ENCODE data around the gene CDK13.
"Not testable (repeated sequence)": the region's sequence is repeated elsewhere in the genome, so short reads cannot be mapped to it uniquely, and the experiment has no call there.

The CDK13 gene

DNA sequence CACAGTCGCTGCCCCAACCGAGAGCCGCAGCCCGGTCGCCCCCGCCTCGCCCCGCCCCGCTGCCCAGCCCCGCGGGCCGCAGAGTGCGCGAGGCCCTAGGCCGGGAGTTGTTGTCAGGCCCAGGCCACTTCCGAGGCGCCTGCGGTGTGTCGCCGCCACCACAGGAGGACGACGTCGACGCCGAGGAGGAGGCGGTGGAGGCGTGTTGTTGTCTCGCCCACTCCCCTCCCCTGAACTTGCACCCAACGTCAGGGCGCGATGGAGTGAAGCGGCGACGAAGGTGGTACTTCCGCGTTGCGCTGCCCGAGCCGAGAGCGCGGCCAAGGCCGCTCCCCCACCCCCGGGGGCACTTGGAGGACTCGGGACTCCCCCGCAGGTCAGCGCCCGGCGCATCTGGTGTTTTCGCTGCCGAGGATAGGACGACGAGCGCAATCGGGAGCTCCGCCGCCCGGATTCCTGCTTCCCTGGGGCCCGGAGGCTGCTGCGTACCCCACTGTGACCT is at the start of gene CDK13:
Gene CDK13 (plus strand): TSS at position 286 of the 502 bp plus-strand sequence. CDS start 386 bp downstream, outside the sequence.
- peak; percentile 95 for DNase-seq

DNA sequence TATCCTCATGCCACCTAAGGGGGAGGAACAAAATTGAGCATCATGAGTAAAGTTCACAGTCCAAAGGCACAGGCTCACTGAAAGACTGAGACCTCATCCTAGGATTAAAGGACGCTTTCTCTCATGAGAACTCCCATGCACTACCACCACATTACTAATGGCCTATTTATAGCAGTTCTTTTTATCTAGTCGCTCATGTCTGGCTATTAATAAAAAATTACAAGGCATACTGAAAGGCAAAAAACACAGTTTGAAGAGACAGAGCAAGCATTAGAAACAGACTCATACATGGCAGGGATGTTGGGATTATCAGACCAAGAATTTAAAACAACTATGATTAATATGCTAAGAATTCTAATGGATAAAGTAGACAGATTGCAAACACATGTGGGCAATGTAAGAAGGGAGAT is 46.0 kb upstream of the CDK13 start:
- DNase-seq: no peak

DNA sequence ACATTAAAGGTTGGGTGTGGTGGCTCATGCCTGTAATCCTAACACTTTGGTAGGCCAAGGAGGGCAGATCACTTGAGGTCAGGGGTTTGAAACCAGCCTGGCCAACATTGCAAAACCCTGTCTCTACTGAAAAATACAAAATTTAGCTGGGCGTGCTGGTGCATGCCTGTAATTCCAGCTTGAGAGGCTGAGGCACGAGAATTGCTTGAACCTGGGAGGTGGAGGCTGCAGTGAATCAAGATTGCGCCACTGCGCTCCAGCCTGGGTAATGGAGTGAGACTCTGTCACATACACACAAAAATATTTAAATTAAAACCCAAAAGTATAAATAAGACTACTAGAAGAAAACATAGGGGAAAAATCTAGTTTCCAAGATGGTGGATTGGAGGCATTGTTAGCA is 41.9 kb upstream of the CDK13 start:
- no peak for DNase-seq

DNA sequence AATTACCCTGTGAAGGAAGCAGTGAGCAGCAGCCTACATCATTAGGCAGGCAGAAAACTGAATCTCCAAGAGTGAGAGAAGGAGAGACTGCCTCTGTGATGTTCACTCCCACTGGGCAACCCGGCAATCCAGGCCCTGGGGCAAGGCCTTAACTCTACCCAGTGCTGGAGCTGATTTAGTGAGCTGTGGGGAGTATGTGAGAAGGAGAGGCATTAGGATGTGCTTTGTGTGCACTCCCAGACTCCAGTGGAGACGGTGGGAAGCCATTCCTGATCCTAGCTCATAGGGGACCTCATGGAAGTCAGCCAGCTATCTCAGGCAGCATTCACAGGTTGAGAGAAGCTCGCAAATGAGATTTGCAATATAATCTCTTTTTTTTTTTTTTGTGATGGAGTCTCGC is 41.1 kb upstream of the CDK13 start:
- DNase-seq: no peak

DNA sequence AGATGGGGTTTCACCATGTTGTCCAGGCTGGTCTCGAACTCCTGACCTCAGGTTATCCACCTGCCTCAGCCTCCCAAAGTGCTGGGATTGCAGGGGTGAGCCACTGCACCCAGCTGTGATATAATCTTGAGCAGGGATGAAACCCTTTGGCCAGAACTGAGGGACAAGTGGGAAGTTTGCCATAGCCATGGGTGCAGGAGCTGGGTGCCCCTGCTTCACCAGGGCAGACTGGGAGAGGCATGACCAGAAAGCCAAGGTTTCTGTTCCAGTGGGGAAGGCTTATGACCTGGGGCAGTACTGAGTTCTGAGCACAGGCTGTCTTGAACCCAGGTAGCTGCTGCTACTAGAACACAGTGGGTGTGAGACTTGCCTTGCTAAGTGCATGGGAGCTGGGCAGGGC is 40.5 kb upstream of the CDK13 start:
- no peak for DNase-seq

DNA sequence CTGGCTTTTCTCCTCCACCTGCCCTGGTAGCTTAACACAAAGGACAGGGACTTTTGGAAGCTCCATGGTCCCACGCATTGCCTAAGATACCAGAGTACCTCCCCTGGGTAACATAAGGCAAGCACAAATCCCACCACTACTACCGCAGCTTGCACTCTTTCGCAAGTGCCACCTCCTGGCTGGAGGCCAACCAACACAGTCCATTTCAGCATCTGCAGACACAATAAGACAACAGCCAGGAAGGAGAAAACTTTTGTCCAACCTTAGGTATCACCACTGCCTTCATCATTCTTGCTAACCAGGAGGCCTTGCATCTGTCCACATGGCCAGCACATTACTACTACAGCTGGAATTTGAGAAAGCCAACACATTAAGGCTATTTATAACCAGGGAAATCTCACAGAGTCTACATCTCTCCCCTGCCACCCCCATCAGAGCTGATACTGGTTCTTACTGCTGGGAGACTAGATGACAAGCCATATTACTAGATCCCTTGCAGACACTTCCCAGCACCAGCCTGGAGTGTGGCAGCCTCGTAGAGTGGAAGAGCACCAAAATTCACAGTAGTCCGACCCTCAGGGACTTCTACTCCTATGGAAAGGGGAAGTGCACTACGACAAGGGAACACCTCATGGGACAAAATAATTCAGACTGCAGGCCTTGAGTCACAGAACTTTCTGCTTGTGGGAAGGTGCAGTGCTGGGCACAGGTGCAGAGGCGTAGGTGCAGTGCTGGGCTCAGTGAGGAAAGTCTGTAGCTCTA is 39.8 kb upstream of the CDK13 start:
- DNase-seq: no peak

DNA sequence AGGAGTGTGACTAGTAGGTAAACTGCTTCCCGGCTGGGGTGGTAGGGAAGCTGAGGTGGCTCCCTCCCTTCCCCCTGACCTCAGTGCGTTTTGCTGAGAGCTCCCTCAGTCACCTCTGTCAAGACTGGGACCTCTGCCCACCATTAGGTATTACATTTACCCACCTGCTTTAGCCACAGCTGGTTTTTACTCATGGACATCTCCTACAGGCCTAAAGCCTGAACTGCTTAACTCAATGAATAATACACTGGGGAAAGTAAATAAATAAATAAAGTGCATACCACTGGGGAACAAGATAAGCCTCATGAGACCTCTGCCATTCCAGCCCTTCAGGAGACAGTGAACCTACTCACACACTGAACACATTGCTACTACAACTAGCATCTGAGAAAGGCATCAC is 38.9 kb upstream of the CDK13 start:
- DNase-seq: no peak

DNA sequence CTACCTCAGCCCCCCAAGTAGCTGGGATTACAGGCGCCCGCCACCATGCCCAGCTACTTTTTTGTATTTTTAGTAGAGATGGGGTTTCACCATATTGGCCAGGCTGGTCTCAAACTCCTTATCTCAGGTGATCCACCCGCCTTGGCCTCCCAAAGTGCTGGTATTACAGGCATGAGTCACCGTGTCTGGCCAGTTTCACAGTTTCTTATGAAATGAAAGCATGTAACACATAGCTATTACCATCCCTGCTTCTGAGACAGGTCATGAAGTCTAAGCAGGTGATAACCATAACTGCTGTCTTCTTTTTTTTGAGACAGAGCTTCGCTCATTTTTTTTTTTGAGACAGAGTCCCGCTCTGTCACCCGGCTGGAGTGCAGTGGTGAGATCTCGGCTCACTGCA is 34.2 kb upstream of the CDK13 start:
- DNase-seq: not testable (repeated sequence)

DNA sequence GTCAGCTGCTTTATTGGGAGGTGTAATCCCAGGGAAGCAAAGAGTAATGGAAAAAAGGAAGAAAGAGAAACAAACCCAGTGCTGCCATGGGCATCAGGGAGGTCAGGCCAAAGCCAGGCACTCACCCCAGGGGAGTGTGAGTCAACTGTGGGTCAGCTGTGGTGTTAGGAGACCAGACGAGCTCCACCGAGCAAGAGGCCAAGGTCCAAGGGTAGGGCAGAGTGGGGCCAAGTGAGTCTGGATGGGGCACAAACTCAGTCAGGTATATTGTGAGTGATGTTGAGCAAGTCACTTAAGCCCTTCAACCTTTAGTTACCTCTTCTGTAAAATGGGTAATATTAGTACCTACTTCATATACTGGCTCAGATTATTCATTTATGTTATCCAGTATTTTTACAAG is 30.4 kb upstream of the CDK13 start:
- no peak for DNase-seq

DNA sequence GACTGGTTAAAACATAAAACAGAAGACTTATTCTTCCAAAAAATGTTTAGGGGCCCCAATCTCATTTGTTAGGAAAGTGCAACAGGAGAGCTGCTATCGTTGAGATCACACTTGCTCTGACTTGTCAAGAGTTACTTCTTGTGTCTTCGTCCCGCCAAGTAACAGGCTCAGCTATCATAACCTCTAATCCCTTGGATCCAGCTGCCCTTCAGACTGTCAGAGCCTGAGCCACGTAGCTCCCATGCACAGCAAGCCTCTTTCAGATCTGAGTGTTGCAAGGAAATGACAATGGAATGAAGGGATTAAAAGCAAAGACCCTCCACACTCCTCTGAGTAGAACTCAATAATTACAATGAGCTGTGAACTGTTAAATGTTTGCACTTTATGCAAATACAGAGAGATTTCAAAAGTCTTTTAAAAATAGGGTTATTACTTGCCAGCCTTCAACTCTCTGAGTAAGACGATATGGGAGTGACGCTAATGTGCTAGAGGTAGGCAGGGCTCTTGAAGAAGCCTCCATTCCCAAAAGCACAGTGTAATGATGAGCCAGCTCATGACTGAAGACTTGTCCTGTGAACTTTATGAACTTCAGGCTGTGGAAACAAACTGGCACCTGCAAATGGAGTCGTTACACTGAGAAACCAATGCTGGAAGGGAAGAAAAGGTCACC is 28.4 kb upstream of the CDK13 start:
- DNase-seq: no peak

DNA sequence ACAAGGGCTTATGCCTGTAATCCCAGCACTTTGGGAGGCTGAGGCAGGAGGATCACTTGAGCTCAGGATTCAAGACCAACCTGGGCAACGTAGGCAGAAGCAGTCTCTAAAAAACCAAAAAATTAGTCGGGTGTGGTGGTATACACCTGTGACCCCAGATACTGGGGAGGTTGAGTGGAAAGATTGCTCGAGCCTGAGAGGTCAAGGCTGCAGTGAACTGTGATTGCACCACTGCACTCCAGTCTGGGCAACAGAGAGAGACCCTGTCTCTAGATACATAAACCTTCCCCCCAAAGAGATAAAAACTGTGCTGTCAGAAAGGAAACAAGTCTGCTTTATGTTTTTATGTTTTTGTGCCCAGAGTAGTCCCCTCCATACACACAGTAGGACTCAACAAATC is 27.5 kb upstream of the CDK13 start:
- no peak for DNase-seq

DNA sequence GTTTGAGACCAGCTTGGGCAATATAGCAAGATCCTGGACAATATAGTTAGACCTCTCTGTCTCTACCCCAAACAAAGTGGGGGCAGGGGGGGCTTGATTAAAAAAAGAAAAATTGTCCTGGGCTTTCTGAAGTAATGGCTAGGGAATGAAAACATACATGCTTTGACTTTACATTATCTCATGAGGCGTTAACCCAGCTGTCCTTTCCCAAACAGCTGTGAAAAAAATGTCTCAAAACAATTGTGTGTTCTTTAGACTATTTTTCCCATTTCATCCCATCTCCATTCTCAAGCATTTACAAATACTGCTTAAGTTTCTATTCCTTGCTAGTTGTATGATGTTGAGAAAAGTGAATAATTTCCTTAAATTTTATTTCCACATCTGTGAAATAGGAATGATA is 27.0 kb upstream of the CDK13 start:
- no peak for DNase-seq

DNA sequence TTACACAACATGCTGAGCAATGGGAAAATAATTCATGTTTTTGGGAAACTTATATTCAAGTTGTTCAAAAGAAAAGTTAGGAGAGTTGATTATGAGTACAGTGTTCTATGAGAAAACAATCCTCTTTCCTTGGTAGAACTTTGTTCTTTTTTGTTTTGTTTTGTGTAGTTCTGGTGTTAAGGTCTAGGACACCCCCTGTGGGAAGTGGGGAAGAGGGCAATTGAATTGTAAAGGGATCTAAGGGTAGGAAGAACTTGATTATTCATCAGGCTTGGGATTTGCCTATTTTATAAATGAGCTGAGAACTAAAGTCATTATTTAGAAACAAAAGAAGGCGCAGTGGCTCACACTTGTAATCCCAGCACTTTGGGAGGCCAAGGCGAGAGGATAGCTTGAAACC is 25.9 kb upstream of the CDK13 start:
- no peak for DNase-seq

DNA sequence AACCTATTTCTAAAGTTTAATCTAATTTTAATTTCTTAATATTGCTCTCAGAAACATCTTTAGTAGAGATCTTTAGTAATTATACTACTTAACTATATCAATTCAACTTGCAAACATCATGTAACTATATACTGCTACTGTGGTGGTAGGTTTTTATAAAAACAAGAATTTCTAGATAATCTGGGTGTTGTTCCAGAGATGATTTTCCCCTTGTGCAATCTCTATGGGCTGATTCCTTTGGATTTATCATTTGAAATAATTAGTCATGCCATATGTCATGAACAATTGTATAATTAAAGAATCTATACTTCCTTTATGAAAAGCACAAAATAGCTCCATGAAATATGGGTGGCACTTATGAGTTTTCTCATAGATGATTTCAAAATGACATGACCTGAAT is 23.9 kb upstream of the CDK13 start:
- DNase-seq: no peak

DNA sequence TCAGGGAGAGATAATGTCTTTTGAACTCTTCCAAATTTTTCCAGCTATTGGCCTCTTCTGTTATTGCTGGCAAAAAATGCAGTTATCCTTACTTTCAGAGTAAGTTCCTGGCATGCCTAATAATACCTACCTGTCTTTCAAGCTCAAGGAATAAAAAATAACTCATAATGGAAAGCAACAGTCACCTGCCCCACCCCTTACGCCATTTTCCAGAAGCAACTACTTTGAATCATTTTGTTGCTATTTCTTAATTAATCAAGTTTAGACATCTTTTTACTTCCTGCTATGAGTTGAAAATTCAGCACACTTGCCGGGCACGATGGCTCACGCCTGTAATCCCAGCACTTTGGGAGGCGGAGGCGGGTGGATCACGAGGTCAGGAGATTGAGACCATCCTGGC is 23.0 kb upstream of the CDK13 start:
- no peak for DNase-seq

DNA sequence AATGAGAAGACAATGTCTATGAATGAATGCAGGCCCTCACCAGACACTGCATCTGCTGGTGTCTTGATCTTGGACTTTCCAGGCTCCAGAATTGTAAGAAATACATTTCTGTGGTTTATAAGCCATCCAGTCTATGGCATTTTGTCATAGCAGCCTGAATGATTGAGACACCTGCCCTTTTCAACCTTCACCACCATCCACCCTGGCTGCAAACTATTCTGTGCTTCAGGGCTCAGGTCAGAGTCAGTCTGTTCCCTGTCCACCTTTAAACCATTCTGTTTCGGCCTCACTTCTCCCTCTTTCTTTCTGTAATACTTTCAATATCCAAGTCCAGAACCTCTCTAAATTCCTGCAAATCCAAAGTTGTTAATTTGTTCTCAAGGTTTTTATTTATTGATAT is 15.9 kb upstream of the CDK13 start:
- no peak for DNase-seq

DNA sequence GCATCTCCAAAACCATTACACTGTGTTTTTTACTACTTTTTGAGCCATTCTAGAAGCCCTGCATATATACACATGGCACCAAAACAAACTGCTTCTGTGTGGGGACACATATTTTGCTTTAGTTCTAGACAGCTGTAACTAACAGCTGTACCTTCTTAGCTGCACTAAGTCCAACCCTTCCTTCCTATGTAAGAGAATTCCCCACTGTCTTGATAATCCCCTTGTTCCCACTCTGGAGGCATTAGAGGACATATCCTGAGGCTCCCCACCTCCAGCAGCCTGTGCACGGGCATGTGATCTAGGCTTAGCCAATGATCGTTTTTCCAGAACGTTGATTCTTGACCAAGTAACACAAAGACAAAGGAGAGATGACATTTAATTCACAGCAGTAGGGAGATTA is 13.3 kb upstream of the CDK13 start:
- DNase-seq: no peak

DNA sequence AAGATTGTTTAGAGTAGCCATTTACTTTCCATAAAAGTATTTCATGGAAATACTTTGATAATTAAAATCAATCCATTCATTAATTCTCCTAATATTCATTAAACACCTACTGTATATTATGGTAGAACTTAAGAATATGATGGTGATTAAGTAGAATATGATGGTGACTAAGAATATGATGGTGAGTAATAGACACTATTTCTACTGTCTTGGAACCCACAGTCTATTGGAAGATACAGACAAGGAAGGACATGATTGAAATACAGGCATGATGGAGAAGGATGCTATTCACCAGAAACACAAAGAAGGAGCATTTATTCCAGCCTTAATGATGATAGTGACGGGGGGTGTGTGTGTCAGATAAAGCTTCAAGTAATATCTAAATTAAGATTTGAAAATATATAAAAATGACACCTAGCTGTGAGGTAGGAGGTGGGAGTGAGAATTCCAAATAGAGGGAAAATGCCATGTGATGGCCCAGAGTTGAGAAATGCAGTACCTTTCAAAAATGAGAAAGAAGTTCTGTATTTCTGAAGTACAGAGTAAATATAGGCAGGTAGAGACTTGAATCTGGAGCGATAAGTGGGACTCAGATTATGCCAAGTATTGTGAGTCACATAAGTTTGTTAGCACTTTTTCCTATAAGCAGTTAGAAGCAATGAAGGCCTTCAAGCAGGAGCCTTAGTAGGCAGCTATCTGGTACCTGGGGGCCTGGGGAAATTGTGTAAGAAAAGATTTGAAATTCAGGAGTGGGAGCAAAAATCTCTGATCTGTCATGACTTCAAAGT is 12.5 kb upstream of the CDK13 start:
- no peak for DNase-seq

DNA sequence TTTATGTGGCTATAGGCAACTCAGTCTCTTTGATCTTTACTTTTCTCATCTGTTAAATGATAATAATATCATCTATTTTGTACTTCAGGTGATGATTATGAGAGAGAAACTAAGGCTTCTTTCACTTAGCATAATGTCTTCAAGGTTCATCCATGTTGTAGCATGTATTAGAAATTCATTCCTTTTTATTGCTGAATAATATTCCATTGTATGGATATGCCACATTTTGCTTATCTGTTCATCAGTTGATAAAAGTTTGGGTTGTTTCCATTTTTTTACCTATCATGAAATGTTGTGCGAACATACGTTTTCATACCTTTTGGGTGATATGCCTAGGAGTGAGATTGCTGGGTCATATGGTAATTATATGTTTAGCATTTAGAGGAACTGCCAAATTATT is 7.2 kb upstream of the CDK13 start:
- no peak for DNase-seq

DNA sequence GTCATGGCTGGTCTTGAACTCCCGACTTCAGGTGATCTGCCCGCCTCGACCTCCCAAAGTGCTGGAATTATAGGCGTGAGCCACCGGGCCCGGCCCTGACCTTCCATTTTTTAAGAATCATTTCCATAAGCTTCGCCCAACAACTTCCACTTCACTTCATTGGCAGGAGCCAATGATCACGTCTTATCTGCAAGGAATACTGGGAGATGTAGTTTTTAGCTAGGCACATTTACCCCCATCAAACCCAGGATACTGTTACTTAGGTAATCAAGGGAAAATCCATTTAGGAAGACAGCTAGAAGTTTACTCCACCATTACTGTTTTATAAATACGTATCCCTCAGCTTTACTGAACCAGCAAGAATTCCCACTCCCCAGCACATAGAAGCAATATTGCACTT is 3.4 kb upstream of the CDK13 start:
- DNase-seq: no peak

DNA sequence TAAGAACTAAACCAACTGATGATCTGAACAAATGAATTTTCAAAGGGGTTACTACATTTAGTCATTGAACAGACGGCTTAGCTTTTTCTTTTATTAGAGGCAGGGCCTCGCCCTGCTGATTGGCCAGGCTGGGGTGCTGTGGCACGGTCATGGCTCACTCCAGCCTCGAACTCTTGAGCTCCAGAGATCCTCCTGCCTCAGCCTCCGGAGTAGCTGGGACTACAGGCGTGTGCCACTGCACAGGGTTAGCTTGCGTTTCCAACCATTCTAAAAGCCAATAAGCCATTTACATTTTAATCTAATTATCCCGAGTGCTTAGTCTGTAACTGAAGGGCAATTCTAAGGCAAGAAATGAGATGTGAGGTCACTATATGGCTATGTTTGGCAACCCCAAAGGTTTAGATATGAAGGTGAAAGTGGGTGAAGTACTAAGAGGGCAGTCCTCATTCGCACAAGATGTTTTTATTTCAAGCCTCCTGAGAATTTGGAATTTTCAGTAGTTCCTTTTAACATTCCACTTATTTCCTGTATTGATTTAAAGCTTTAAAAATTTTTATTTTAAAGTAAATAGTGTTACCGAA is 1.6 kb upstream of the CDK13 start:
- no peak for DNase-seq

DNA sequence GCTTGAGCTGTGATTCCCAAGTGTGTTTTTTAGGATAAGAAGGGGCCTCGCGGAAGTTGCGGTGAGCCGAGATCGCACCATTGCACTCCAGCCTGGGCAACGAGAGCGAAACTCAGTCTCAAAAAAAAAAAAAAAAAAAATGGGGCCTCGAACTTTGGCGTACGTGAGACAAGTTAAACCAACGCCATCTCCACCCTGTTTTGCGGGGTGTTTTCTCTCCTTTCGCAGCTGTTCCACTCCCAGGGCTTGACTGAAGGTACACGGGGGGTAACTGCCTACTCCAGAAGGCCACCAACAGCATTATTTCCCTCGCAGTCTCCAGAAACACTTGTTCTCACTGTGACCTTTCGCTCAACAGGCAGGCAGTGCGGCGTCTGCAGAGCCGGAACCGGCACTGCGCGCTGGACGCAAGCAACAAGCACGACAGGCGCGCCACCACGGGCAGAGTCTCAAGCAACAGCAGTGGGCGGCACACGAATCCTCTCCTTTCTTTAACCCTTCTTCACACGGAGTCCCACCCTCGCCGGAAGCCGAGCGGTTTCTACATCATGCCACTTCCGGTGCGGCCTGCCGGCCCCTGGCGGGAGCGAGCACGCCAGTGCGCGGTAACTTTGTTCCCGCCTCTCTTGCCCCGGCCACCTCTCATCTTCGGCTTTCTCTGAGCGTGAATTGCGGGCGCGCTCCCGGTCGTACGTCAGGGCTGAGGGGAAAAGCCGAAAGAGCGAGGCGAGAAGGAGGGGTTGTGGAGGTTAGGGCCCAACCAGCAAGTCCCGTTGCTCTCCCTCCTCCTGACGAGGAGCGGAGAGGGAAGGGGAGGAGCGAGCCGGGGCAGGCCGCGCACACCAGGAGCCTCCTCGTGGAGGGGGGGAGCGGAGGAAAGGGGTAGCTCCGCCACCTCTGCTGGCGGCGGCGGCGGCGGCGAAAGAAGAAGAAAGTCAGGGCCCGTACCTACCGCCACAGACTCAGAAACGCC is 814 bp upstream of the CDK13 start:
- DNase-seq: peak; percentile 99

All from CD4-positive, alpha-beta T cell treated with Interleukin-17A for 1 hour (primary cell).